HCT116 (cell line): ENCODE data around the gene POFUT1. TPM values are rescaled to one million over a fixed set of nuclear protein-coding genes. Genes with fewer than 3 reads are reported as not detected.

Experiments used
- ATAC-seq: fragments of 200-7000 bp; cut with Tn5 transposase; 2 replicates; pipeline ENCODE4 v1.9.1; 2020; ENCODE audit warnings: mild to moderate bottlenecking, moderate library complexity
- BruUV-seq: library from RNA; stranded (reverse); fragments of 400-500 nt; replicated peaks from 2 replicates; lab custom pipeline; 2021; lab: Mats Ljungman, UMichigan
- CTCF ChIA-PET: fragments of 300-600 bp; sonication (Branson Sonifier 250); formaldehyde crosslinking; loops from one replicate; lab custom pipeline; 2021; ENCODE audit warnings: antibody characterized with exemption; lab: Charles Lee
- POLR2A ChIA-PET: fragments of 300-600, 350-600 bp; sonication (Branson Sonifier 250); formaldehyde crosslinking; loops from one replicate; lab custom pipeline; 2021; ENCODE audit warnings: antibody characterized with exemption; lab: Charles Lee
- RAD21 ChIA-PET, 2 experiments: fragments of 300-600 bp; sonication (Branson Sonifier 250); formaldehyde crosslinking; loops; one replicate each; lab custom pipeline; 2023; ENCODE audit warnings: low total read pairs in 2 of 2; ENCODE audit not compliant: uncharacterized antibody in 2 of 2, unreplicated experiment in 2 of 2, low non-redundant PET in 1 of 2; lab: Charles Lee
- DNase-seq: peaks from one replicate; pipeline ENCODE4 v3.0.0-alpha.2; 2010; ENCODE audit warnings: low read depth, low spot score
- H2AFZ ChIP-seq: fragments of 200-600 bp; shearing (Covaris generic), sonication (generic); 2 replicates; pipeline ENCODE4 v1.6.1; 2017; ENCODE audit warnings: low read depth, mixed run types, mixed read lengths, antibody characterized with exemption, low read length; ENCODE audit not compliant: poor library complexity, severe bottlenecking
- H3K27ac ChIP-seq: 2 replicates; pipeline ENCODE4 v1.5.1; 2012; ENCODE audit warnings: low read depth, low read length
- H3K27me3 ChIP-seq: fragments of 200-600 bp; sonication (generic); 2 replicates; pipeline ENCODE4 v1.6.1; 2016; ENCODE audit warnings: mixed run types, low read length, mixed read lengths; ENCODE audit not compliant: insufficient read depth
- H3K36me3 ChIP-seq, 2 experiments: fragments of 200-500 bp in 1 of 2; fragments of 200-600 bp in 1 of 2; sonication (Bioruptor generic) in 1 of 2; sonication (generic) in 1 of 2; 2 replicates each; pipeline versions ENCODE4 v1.5.1 to v1.6.1; 2014 to 2016; ENCODE audit warnings: low read length in 2 of 2, inconsistent platforms in 1 of 2, mixed read lengths in 1 of 2, mixed run types in 1 of 2; ENCODE audit not compliant: insufficient read depth in 2 of 2, control insufficient read depth in 1 of 2
- H3K4me1 ChIP-seq, 2 experiments: fragments of 200-600 bp in 1 of 2; sonication (generic) in 1 of 2; 2 replicates each; pipeline versions ENCODE4 v1.5.1 to v1.6.1; 2012 to 2017; ENCODE audit warnings: low read length in 2 of 2, inconsistent platforms in 1 of 2, mild to moderate bottlenecking in 1 of 2, mixed read lengths in 1 of 2, mixed run types in 1 of 2, moderate library complexity in 1 of 2; ENCODE audit not compliant: insufficient read depth in 2 of 2, control insufficient read depth in 1 of 2
- H3K4me2 ChIP-seq: fragments of 200-600 bp; sonication (generic); 2 replicates; pipeline ENCODE4 v1.6.1; 2017; ENCODE audit warnings: mixed run types, low read length, mixed read lengths
- H3K4me3 ChIP-seq, 2 experiments: fragments of 200-600 bp in 1 of 2; sonication (generic) in 1 of 2; replicated peaks in 1 of 2; 2 replicates each; pipeline ENCODE4 v1.5.1; 2011 to 2016; ENCODE audit warnings: low read length in 2 of 2, control low read depth in 1 of 2, low read depth in 1 of 2, mild to moderate bottlenecking in 1 of 2, mixed read lengths in 1 of 2, mixed run types in 1 of 2
- H3K79me2 ChIP-seq: fragments of 200-600 bp; sonication (generic); 2 replicates; pipeline ENCODE4 v1.6.1; 2017; ENCODE audit warnings: mild to moderate bottlenecking, mixed run types, low read length, moderate library complexity, mixed read lengths; ENCODE audit not compliant: insufficient read depth
- H3K9ac ChIP-seq: fragments of 200-600 bp; sonication (generic); 2 replicates; pipeline ENCODE4 v1.6.1; 2016; ENCODE audit warnings: low read length, mixed read lengths
- H3K9me2 ChIP-seq: fragments of 200-600 bp; sonication (generic), shearing (Covaris generic); 2 replicates; pipeline ENCODE4 v1.6.1; 2017; ENCODE audit warnings: mixed run types, mild to moderate bottlenecking, moderate library complexity; ENCODE audit not compliant: insufficient read depth
- H3K9me3 ChIP-seq, 2 experiments: fragments of 200-500 bp in 1 of 2; fragments of 200-600 bp in 1 of 2; sonication (Bioruptor generic) in 1 of 2; sonication (generic) in 1 of 2; 2 replicates each; pipeline ENCODE4 v1.6.1; 2014 to 2017; ENCODE audit warnings: low read length in 2 of 2, mixed read lengths in 2 of 2, inconsistent platforms in 1 of 2, low read depth in 1 of 2, mild to moderate bottlenecking in 1 of 2, mixed run types in 1 of 2, moderate library complexity in 1 of 2; ENCODE audit not compliant: control insufficient read depth in 1 of 2, insufficient read depth in 1 of 2
- H4K20me1 ChIP-seq: fragments of 200-600 bp; sonication (generic), shearing (Covaris generic); 2 replicates; pipeline ENCODE4 v1.6.1; 2017; ENCODE audit warnings: mixed run types, mild to moderate bottlenecking, moderate library complexity; ENCODE audit not compliant: insufficient read depth
- ATF3 ChIP-seq: IDR thresholded peaks from 2 replicates; pipeline ENCODE4 v1.6.1; 2012
- CBX3 ChIP-seq: IDR thresholded peaks from 2 replicates; pipeline ENCODE4 v1.6.1; 2012; ENCODE audit warnings: low read depth
- CTCF ChIP-seq, 3 experiments: fragments of 200-600 bp in 1 of 3; sonication (generic) in 1 of 3; IDR thresholded peaks in 2 of 3; conservative IDR thresholded peaks in 1 of 3; 2 replicates each; pipeline ENCODE4 v1.5.1; 2012 to 2017; ENCODE audit warnings: low read depth in 2 of 3, low read length in 2 of 3, antibody characterized with exemption in 1 of 3, borderline replicate concordance in 1 of 3, control low read depth in 1 of 3, mild to moderate bottlenecking in 1 of 3, mixed read lengths in 1 of 3, mixed run types in 1 of 3, moderate library complexity in 1 of 3; ENCODE audit not compliant: insufficient read depth in 1 of 3
- EGR1 ChIP-seq: IDR thresholded peaks from 2 replicates; pipeline ENCODE4 v1.6.1; 2012; ENCODE audit warnings: low read depth
- ELF1 ChIP-seq: IDR thresholded peaks from 2 replicates; pipeline ENCODE4 v1.6.1; 2012; ENCODE audit warnings: low read depth, borderline replicate concordance
- EZH2 ChIP-seq: fragments of 200-600 bp; sonication (generic); IDR thresholded peaks from 2 replicates; pipeline ENCODE4 v1.6.1; 2017; ENCODE audit warnings: antibody characterized with exemption, mixed run types
- EZH2phosphoT487 ChIP-seq: fragments of 200-600 bp; IDR thresholded peaks from 2 replicates; pipeline ENCODE4 v1.6.1; 2018; ENCODE audit warnings: antibody characterized with exemption, borderline replicate concordance
- FOSL1 ChIP-seq: IDR thresholded peaks from 2 replicates; pipeline ENCODE4 v1.6.1; 2012; ENCODE audit warnings: low read depth
- MAX ChIP-seq: IDR thresholded peaks from 2 replicates; pipeline ENCODE4 v1.6.1; 2012
- POLR2A ChIP-seq: IDR thresholded peaks from 2 replicates; pipeline ENCODE4 v1.7.0; 2011; ENCODE audit warnings: borderline replicate concordance; ENCODE audit not compliant: insufficient read depth, insufficient read length; ENCODE audit errors: extremely low read depth
- POLR2AphosphoS5 ChIP-seq: IDR thresholded peaks from 2 replicates; pipeline ENCODE4 v1.6.1; 2011; ENCODE audit warnings: mild to moderate bottlenecking, low read depth, low read length, moderate library complexity
- RAD21 ChIP-seq: IDR thresholded peaks from 2 replicates; pipeline ENCODE4 v1.6.1; 2012; ENCODE audit warnings: low read depth, mild to moderate bottlenecking
- SP1 ChIP-seq: IDR thresholded peaks from 2 replicates; pipeline ENCODE4 v1.6.1; 2012; ENCODE audit warnings: low read depth
- SRF ChIP-seq: IDR thresholded peaks from 2 replicates; pipeline ENCODE4 v1.6.1; 2012; ENCODE audit warnings: low read depth
- TCF7L2 ChIP-seq: IDR thresholded peaks from 2 replicates; pipeline ENCODE4 v1.7.0; 2011; ENCODE audit warnings: borderline replicate concordance, inconsistent platforms; ENCODE audit not compliant: insufficient read depth, insufficient read length; ENCODE audit errors: extremely low read depth
- ZBTB33 ChIP-seq: IDR thresholded peaks from 2 replicates; pipeline ENCODE4 v1.6.1; 2011; ENCODE audit warnings: mild to moderate bottlenecking, low read length, moderate library complexity; ENCODE audit not compliant: insufficient replicate concordance; ENCODE audit errors: extremely low read depth
- ZFX ChIP-seq: fragments of 450-650 bp; IDR thresholded peaks from 2 replicates; pipeline ENCODE4 v1.6.1; 2017
- intact Hi-C: fragments of 100-400 bp; cut with micrococcal nuclease; formaldehyde crosslinking; loops from 2 replicates; pipeline ENCODE4 v1.10.0; 2022
- total RNA-seq: library from RNA; stranded (reverse); gene quantifications from one replicate; pipeline ENCODE4 v1.2.1, GENCODE V29; 2021; ENCODE audit not compliant: unreplicated experiment

The POFUT1 gene
- total RNA-seq, 1 experiment from 2014 or later, result 34.5 TPM

- H3K4me2 ChIP-seq, result no peak overlapping the region
- TF ChIP-seq SRF (no peak), ZBTB33 (no peak), CTCF (IDR thresholded peaks at IDR 0.05 in 2 of 3, conservative IDR thresholded peaks at IDR 0.05 in 1 of 3; ENCODE audit: borderline replicate concordance in 1 of 3, insufficient read depth in 1 of 3, low read depth in 2 of 3, low read length in 2 of 3) (no peak), CBX3 (no peak), MAX (no peak), POLR2AphosphoS5 (no peak), EZH2phosphoT487 (no peak), RAD21 (no peak), SP1 (no peak), FOSL1 (no peak), ELF1 (no peak), TCF7L2 (no peak), EZH2 (no peak), EGR1 (no peak), POLR2A (no peak), ATF3 (no peak), ZFX (no peak)
- TF ChIP-seq, all 23 proteins: peak for 0
- intact Hi-C loops, result no loop called here
- Histone ChIP-seq H3K36me3 (peaks cover 28 to 29% of the 10 kb centered on the region in 2 experiments), H3K9me3 (no peaks in the 10 kb centered on the region), H3K27me3 (no peaks in the 10 kb centered on the region), H3K27ac (no peak overlapping the region), H4K20me1 (no peaks in the 10 kb centered on the region), H3K9ac (no peak overlapping the region), H2AFZ (no peak overlapping the region), H3K79me2 (no peaks in the 10 kb centered on the region), H3K4me1 (no peaks in the 10 kb centered on the region), H3K4me3 (no peak overlapping the region), H3K9me2 (no peaks in the 10 kb centered on the region)
- ChIA-PET CTCF (no interaction called here), RAD21 (no interaction called here), POLR2A (no interaction called here)
- BruUV-seq, result no TSS peak
- no peak for DNase-seq
- no peak for ATAC-seq
Measured at GRCh38 chr20:32231245-32231644, 23.6 kb downstream of the POFUT1 start.
